PFSK-1 (cell line): ENCODE data around the gene GHRH.

ENCODE experiments used
- POLR2AphosphoS5 ChIP-seq: IDR thresholded peaks from 2 replicates; pipeline ENCODE4 v1.6.1; 2012; ENCODE audit warnings: low read depth, mild to moderate bottlenecking, control low read depth, low read length, moderate library complexity
- SIN3A ChIP-seq: IDR thresholded peaks from 2 replicates; pipeline ENCODE4 v1.6.1; 2012; ENCODE audit warnings: mild to moderate bottlenecking, low read length, moderate library complexity, borderline replicate concordance; ENCODE audit not compliant: insufficient read depth
- TAF1 ChIP-seq: IDR thresholded peaks from 2 replicates; pipeline ENCODE4 v1.6.1; 2012; ENCODE audit warnings: low read length, control low read depth, borderline replicate concordance; ENCODE audit not compliant: insufficient read depth
- TF ChIP-seq, protein P1 (sequence below), 2 experiments: IDR thresholded peaks; 2 replicates each; pipeline versions ENCODE4 v1.6.1 to v1.8.0; 2011 to 2012; ENCODE audit warnings: low read depth in 2 of 2, low read length in 2 of 2, control low read depth in 1 of 2, inconsistent platforms in 1 of 2, mild to moderate bottlenecking in 1 of 2, moderate library complexity in 1 of 2; ENCODE audit not compliant: insufficient read depth in 1 of 2

DNA sequence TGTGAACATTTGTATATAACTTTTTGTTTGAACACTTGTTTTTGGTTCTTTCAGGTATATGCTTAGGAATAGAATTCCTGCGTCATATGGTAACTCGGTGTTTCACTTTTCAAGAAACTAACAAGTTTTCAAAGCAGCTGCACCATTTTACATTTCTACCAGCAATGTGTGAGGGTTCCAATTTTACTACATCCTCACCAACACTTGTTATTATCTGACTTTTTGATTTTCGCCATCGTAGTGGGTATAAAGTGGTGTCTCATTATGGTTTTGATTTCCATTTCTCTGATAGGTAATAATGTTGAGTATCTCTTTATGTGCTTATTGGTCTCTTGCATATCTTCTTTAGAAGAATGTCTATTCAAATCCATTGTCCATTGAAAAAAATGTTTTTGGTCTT, 42.6 kb downstream of the GHRH start:
- TF ChIP-seq, protein P1, sequence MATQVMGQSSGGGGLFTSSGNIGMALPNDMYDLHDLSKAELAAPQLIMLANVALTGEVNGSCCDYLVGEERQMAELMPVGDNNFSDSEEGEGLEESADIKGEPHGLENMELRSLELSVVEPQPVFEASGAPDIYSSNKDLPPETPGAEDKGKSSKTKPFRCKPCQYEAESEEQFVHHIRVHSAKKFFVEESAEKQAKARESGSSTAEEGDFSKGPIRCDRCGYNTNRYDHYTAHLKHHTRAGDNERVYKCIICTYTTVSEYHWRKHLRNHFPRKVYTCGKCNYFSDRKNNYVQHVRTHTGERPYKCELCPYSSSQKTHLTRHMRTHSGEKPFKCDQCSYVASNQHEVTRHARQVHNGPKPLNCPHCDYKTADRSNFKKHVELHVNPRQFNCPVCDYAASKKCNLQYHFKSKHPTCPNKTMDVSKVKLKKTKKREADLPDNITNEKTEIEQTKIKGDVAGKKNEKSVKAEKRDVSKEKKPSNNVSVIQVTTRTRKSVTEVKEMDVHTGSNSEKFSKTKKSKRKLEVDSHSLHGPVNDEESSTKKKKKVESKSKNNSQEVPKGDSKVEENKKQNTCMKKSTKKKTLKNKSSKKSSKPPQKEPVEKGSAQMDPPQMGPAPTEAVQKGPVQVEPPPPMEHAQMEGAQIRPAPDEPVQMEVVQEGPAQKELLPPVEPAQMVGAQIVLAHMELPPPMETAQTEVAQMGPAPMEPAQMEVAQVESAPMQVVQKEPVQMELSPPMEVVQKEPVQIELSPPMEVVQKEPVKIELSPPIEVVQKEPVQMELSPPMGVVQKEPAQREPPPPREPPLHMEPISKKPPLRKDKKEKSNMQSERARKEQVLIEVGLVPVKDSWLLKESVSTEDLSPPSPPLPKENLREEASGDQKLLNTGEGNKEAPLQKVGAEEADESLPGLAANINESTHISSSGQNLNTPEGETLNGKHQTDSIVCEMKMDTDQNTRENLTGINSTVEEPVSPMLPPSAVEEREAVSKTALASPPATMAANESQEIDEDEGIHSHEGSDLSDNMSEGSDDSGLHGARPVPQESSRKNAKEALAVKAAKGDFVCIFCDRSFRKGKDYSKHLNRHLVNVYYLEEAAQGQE (IDR thresholded peaks at IDR 0.05; ENCODE audit: insufficient read depth in 1 of 2, low read depth in 2 of 2, low read length in 2 of 2), result no peak
- no peak for TF ChIP-seq POLR2AphosphoS5
- no peak for TF ChIP-seq SIN3A
- TF ChIP-seq TAF1, result no peak
